ENCODE results near the gene CENPF.

GRCh38 chr1:214604523-214604922 is 1.5 kb downstream of the CENPF start:
- TF ChIP-seq ZNF121 (CRISPR knock-in tag; conservative IDR thresholded peaks at IDR 0.05): no peak
- no peak for TF ChIP-seq CTCF (IDR thresholded peaks at IDR 0.05 in 2 of 3, conservative IDR thresholded peaks at IDR 0.05 in 1 of 3; ENCODE audit: insufficient read depth in 2 of 3, low read depth in 1 of 3, low read length in 3 of 3)
- no peak for TF ChIP-seq MTF1 (CRISPR knock-in tag; IDR thresholded peaks at IDR 0.05; ENCODE audit: borderline replicate concordance)
- TF ChIP-seq ZNF41 (CRISPR knock-in tag; conservative IDR thresholded peaks at IDR 0.05): no peak
- TF ChIP-seq POLR2H (tag; IDR thresholded peaks at IDR 0.05; ENCODE audit: low read depth): no peak
- no peak for TF ChIP-seq ELF1 (tag; IDR thresholded peaks at IDR 0.05)
- TF ChIP-seq BACH1 (tag; IDR thresholded peaks at IDR 0.05): no peak
- TF ChIP-seq CHD2 (IDR thresholded peaks at IDR 0.05; ENCODE audit: low read depth, low read length): no peak
- TF ChIP-seq POLR2A (conservative IDR thresholded peaks at IDR 0.05): no peak
